ENCODE measurements around the gene ITPRIPL1.

ITPRIPL1 gene

GRCh38 chr2:96369186-96369585 lies 44.1 kb downstream of the ITPRIPL1 start:
- DNase-seq (ENCODE audit: low read depth): no peak
- no peak overlapping the region for H3K4me3 ChIP-seq (ENCODE audit: low read length)
- no peak for TF ChIP-seq CTCF (conservative IDR thresholded peaks at IDR 0.05; ENCODE audit: low read length)

GRCh38 chr2:96374211-96374951 lies 49.3 kb downstream of the ITPRIPL1 start:
- DNase-seq (ENCODE audit: low read depth): no peak
- H3K4me3 ChIP-seq (ENCODE audit: low read length): no peak overlapping the region
- TF ChIP-seq CTCF (conservative IDR thresholded peaks at IDR 0.05; ENCODE audit: low read length): no peak
